Right ventricle myocardium inferior (tissue), 1 donor: ENCODE measurements around the gene DISP3. TPM values are rescaled to one million over a fixed set of nuclear protein-coding genes. Genes with fewer than 3 reads are reported as not detected.
"Not testable (repeated sequence)": the region's sequence is repeated elsewhere in the genome, so short reads cannot be mapped to it uniquely, and the experiment has no call there.

ENCODE experiments used
- ATAC-seq: fragments of 200-7000 bp; cut with Tn5 transposase; one replicate; pipeline ENCODE4 v1.9.1; 2020; ENCODE audit warnings: mild to moderate bottlenecking, moderate library complexity
- DNase-seq: peaks from one replicate; pipeline ENCODE4 v3.0.0; 2021; ENCODE audit errors: missing footprints
- intact Hi-C: fragments of 100-400 bp; cut with DNase I; formaldehyde crosslinking; loops from one replicate; pipeline ENCODE4 v1.11.0; 2022
- total RNA-seq: library from RNA; stranded (reverse); fragmentation: NEBNext Ultra II Directional; extraction: Animal tissue kit (Norgen Biotek cat#: 25700); gene quantifications from one replicate; pipeline ENCODE4 v1.2.1, GENCODE V29; 2021
- donor health status: DM: no; HTN: yes; CAD: no; lungs with severe emphysema.

The DISP3 gene
- total RNA-seq, 1 donor from 2014 or later = 0.08 TPM

GRCh38 chr1:11580049-11580448, 101.1 kb downstream of the DISP3 start:
- DNase-seq, intact Hi-C loops, ATAC-seq: not testable (repeated sequence)

- DNase-seq (no peak), ATAC-seq (no peak)
- intact Hi-C loops = no loop called here
Measured at GRCh38 chr1:11581445-11581991, 102.6 kb downstream of the DISP3 start.

GRCh38 chr1:11585389-11585788, 106.4 kb downstream of the DISP3 start:
- DNase-seq (no peak), ATAC-seq (no peak)
- intact Hi-C loops = no loop called here

Other genes with a start within 250 kb of the DISP3 start
- 28.4 TPM for gene MTOR, start 216.6 kb upstream of the DISP3 start, total RNA-seq
- gene UBIAD1, start 206.0 kb upstream of the DISP3 start, total RNA-seq = 11.2 TPM
- 4.2 TPM for gene FBXO2, start 175.3 kb downstream of the DISP3 start, total RNA-seq
- 19.0 TPM for gene FBXO44, start 175.7 kb downstream of the DISP3 start, total RNA-seq
- gene FBXO6, start 185.0 kb downstream of the DISP3 start, total RNA-seq = 11.8 TPM
- gene MAD2L2, start 202.0 kb downstream of the DISP3 start, total RNA-seq = 20.1 TPM
- 0.03 TPM for gene DRAXIN, start 212.6 kb downstream of the DISP3 start, total RNA-seq